PC-3 (cell line): ENCODE results near the gene CDC25B. TPM values are rescaled to one million over a fixed set of nuclear protein-coding genes. Genes with fewer than 3 reads are reported as not detected.

ENCODE experiments used
- ATAC-seq: fragments of 200-7000 bp; cut with Tn5 transposase; 2 replicates; pipeline ENCODE4 v1.9.1; 2020; ENCODE audit warnings: mild to moderate bottlenecking, moderate library complexity
- BruUV-seq: library from RNA; stranded (reverse); fragments of 400-500 nt; replicated peaks from 2 replicates; lab custom pipeline; 2021; lab: Mats Ljungman, UMichigan
- CTCF ChIA-PET: fragments of 300-600 bp; sonication (Branson Sonifier 250); formaldehyde crosslinking; loops from one replicate; lab custom pipeline; 2022; ENCODE audit warnings: antibody characterized with exemption; lab: Charles Lee
- POLR2A ChIA-PET: fragments of 300-600 bp; sonication (Branson Sonifier 250); formaldehyde crosslinking; loops from one replicate; lab custom pipeline; 2022; ENCODE audit warnings: antibody characterized with exemption; ENCODE audit not compliant: unreplicated experiment; lab: Charles Lee
- DNase-seq: peaks from one replicate; pipeline ENCODE4 v3.0.0-alpha.2; 2015
- H2AFZ ChIP-seq: fragments of 300-600 bp; sonication (generic); 2 replicates; pipeline ENCODE4 v1.6.0; 2016; ENCODE audit warnings: antibody characterized with exemption, low read length
- H3F3A ChIP-seq: fragments of 300-600 bp; sonication (generic); one replicate; pipeline ENCODE4 v1.6.0; 2017; ENCODE audit warnings: antibody characterized with exemption, low read length, control low read depth, mild to moderate bottlenecking; ENCODE audit not compliant: unreplicated experiment
- H3K27ac ChIP-seq: fragments of 300-600 bp; sonication (generic); 2 replicates; pipeline ENCODE4 v1.5.1; 2016; ENCODE audit warnings: mild to moderate bottlenecking, low read length
- H3K27me3 ChIP-seq: fragments of 300-600 bp; sonication (generic); 2 replicates; pipeline ENCODE4 v1.6.1; 2016; ENCODE audit warnings: low read length, mixed read lengths
- H3K36me3 ChIP-seq: fragments of 300-600 bp; sonication (generic); 2 replicates; pipeline ENCODE4 v1.6.1; 2016; ENCODE audit warnings: low read depth, mixed run types, low read length, mixed read lengths
- H3K4me1 ChIP-seq: fragments of 300-600 bp; sonication (generic); 2 replicates; pipeline ENCODE4 v1.5.1; 2016; ENCODE audit warnings: low read length; ENCODE audit not compliant: insufficient read depth
- H3K4me2 ChIP-seq: fragments of 300-600 bp; sonication (generic); 2 replicates; pipeline ENCODE4 v1.6.0; 2016; ENCODE audit warnings: low read length
- H3K4me3 ChIP-seq: fragments of 300-600 bp; sonication (generic); 2 replicates; pipeline ENCODE4 v1.5.1; 2016; ENCODE audit warnings: mild to moderate bottlenecking, low read length, mixed read lengths
- H3K79me2 ChIP-seq: fragments of 300-600 bp; sonication (generic); 2 replicates; pipeline ENCODE4 v1.6.1; 2017; ENCODE audit warnings: low read length, mixed read lengths
- H3K9ac ChIP-seq: fragments of 300-600 bp; sonication (generic); 2 replicates; pipeline ENCODE4 v1.6.0; 2016; ENCODE audit warnings: mild to moderate bottlenecking, low read length
- H3K9me2 ChIP-seq: fragments of 300-600 bp; sonication (generic); replicated peaks from 2 replicates; pipeline ENCODE4 v1.6.1; 2016; ENCODE audit warnings: mixed run types, low read length, mixed read lengths
- H3K9me3 ChIP-seq: fragments of 300-600 bp; sonication (generic); 2 replicates; pipeline ENCODE4 v1.6.1; 2016; ENCODE audit warnings: low read length, mixed read lengths
- H4K20me1 ChIP-seq: fragments of 300-600 bp; sonication (generic); 2 replicates; pipeline ENCODE4 v1.6.1; 2016; ENCODE audit warnings: low read length, mixed read lengths
- EZH2 ChIP-seq: fragments of 300-600 bp; sonication (generic); IDR thresholded peaks from one replicate; pipeline ENCODE4 v1.6.1; 2017; ENCODE audit warnings: antibody characterized with exemption, mild to moderate bottlenecking, low read length; ENCODE audit not compliant: unreplicated experiment
- EZH2phosphoT487 ChIP-seq: fragments of 300-600 bp; sonication (generic); IDR thresholded peaks from 2 replicates; pipeline ENCODE4 v1.6.1; 2018; ENCODE audit warnings: mild to moderate bottlenecking, antibody characterized with exemption, low read length, borderline replicate concordance
- intact Hi-C: fragments of 100-400 bp; cut with micrococcal nuclease; formaldehyde crosslinking; loops from 2 replicates; pipeline ENCODE4 v1.9.0; 2023
- total RNA-seq: library from RNA; depleted of rRNA; stranded (reverse); fragments of >200 nt; gene quantifications from 2 replicates; pipeline ENCODE4 v1.2.3, GENCODE V29; 2014
- TF ChIP-seq, protein P1 (sequence below): fragments of 300-600 bp; sonication (generic); conservative IDR thresholded peaks from 2 replicates; pipeline ENCODE4 v1.5.1; 2017; ENCODE audit warnings: antibody characterized with exemption, low read depth, mild to moderate bottlenecking, low read length

The CDC25B gene
- total RNA-seq, 1 experiment from 2014 or later = 89.7 TPM

DNA sequence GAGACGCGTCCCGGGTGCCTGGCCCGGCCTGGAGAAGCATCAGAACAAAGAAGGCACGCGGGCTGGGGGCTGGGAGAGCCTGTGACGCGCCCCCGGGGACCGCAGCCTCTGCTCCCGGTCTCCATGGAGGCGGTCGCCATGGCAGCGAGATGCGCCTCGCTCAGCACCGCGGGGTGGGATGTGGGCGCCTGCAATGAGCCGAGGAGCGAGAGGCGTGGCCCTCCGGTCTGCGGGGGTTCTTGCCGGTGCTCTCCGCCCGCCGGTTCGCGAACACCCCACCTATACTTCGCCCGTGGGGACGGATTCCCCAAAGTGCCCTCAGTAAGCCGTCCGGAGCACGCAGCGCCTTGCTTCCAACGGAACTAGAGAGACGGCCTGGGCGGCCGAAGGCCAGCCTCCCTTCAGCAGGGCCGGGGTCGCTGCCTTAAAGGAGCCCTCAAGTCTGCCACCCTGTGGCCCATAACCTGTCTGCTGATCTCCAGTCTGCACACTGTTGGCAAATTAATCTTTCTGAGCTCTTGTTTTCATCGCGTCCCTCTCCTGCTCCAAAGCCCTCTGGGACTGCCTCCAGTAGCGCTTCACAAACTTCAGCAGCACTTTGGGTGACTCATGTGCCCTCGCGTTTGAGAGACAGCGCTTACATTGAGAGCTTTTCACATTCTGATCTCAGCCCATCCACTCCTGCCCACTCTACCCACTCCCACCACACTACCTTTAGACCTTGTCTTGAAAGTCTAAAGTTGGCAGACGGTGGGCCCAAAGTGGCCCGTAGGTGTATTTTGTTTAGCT is 27.6 kb upstream of the CDC25B start:
- DNase-seq = peak; percentile 76
- peak; percentile 44 for ATAC-seq
- ChIA-PET CTCF (interaction anchor here (0.5 to 2.1 kb wide), 7 partner anchors 12 to 205 kb away, joined by 3 to 18 read pairs (median 4); partner anchors contain the start of gene SPEF1), POLR2A (interaction anchor here (0.5 to 1.3 kb wide), 5 partner anchors 10 to 1096 kb away, joined by 3 to 12 read pairs (median 4); partner anchors contain the start of gene SPEF1)
- H3K9me2 ChIP-seq = no peaks in the 10 kb centered on the region
- H3K9me3 ChIP-seq = no peaks in the 10 kb centered on the region
- H3K27me3 ChIP-seq = no peaks in the 10 kb centered on the region
- peaks cover 38% of the 10 kb centered on the region for H3K4me1 ChIP-seq
- H3K9ac ChIP-seq = peak overlapping the region; percentile 93
- peak overlapping the region; percentile 64 for H2AFZ ChIP-seq
- TSS peak; percentile 23 for BruUV-seq
- peaks cover 4% of the 10 kb centered on the region; the same call in 1 of the 2 replicates for H3K36me3 ChIP-seq
- H4K20me1 ChIP-seq = peaks cover 15% of the 10 kb centered on the region
- H3F3A ChIP-seq = no peaks in the 10 kb centered on the region
- H3K79me2 ChIP-seq = peaks cover 40% of the 10 kb centered on the region
- peak overlapping the region; percentile 41 for H3K27ac ChIP-seq
- no peak for TF ChIP-seq EZH2
- TF ChIP-seq, protein P1, sequence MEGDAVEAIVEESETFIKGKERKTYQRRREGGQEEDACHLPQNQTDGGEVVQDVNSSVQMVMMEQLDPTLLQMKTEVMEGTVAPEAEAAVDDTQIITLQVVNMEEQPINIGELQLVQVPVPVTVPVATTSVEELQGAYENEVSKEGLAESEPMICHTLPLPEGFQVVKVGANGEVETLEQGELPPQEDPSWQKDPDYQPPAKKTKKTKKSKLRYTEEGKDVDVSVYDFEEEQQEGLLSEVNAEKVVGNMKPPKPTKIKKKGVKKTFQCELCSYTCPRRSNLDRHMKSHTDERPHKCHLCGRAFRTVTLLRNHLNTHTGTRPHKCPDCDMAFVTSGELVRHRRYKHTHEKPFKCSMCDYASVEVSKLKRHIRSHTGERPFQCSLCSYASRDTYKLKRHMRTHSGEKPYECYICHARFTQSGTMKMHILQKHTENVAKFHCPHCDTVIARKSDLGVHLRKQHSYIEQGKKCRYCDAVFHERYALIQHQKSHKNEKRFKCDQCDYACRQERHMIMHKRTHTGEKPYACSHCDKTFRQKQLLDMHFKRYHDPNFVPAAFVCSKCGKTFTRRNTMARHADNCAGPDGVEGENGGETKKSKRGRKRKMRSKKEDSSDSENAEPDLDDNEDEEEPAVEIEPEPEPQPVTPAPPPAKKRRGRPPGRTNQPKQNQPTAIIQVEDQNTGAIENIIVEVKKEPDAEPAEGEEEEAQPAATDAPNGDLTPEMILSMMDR = peak; percentile 58
- H3K4me2 ChIP-seq = peak overlapping the region; percentile 100
- intact Hi-C loops = loop anchor here (5.0 kb wide), 2 partner anchors 46 to 91 kb away; no protein-coding TSS in a partner anchor
- H3K4me3 ChIP-seq = peak overlapping the region; percentile 98

DNA sequence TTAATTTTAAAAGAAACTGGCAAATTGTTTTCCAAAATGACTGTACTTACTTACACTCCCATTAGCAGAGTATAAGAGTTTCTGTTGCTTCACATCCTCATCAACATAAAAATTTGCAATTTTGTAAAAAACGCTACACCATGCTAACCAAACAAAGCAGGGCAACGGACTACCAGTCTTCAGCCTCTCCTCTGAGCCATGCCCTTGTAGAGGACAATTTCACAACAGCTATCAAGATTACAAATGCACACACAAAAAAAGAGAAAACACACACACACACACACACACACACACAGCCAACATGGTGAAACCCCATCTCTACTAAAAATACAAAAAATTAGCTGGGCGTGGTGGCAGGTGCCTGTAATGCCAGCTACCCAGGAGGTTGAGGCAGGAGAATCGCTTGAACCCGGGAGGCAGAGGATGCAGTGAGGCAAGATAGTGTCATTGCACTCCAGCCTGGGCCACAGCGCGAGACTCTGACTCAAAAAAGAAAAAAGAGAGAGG is 24.5 kb upstream of the CDC25B start:
- Histone ChIP-seq H3K27ac (no peak overlapping the region), H3K4me3 (no peak overlapping the region), H3K4me2 (no peak overlapping the region), H3K9me2 (no peaks in the 10 kb centered on the region), H3K9me3 (no peaks in the 10 kb centered on the region), H3K36me3 (no peaks in the 10 kb centered on the region), H3K27me3 (no peaks in the 10 kb centered on the region), H2AFZ (no peak overlapping the region), H4K20me1 (peaks cover 2% of the 10 kb centered on the region; the same call in 1 of the 2 replicates), H3K4me1 (peaks cover 24% of the 10 kb centered on the region), H3K79me2 (peaks cover 9% of the 10 kb centered on the region), H3K9ac (no peak overlapping the region), H3F3A (no peaks in the 10 kb centered on the region)
- no TSS peak for BruUV-seq
- ChIA-PET POLR2A (no interaction called here), CTCF (interaction anchor here (0.6 kb wide), 1 partner anchor 18 kb away, joined by 4 read pairs; no protein-coding TSS in a partner anchor)
- intact Hi-C loops = no loop called here
- ATAC-seq = no peak
- DNase-seq = no peak
- TF ChIP-seq, protein P1 = no peak
- TF ChIP-seq EZH2 = no peak
- TF ChIP-seq EZH2phosphoT487 = no peak
